ENCODE data around the gene PCNX3. TPM values are rescaled to one million over a fixed set of nuclear protein-coding genes. Genes with fewer than 3 reads are reported as not detected.

The PCNX3 gene
- total and polyA plus RNA-seq, 10 of the 15 experiments (the other 5 are each of a cell fraction or from before 2014, with no cell fraction given), result 0.03 to 46.6 (median 8.4) TPM

DNA sequence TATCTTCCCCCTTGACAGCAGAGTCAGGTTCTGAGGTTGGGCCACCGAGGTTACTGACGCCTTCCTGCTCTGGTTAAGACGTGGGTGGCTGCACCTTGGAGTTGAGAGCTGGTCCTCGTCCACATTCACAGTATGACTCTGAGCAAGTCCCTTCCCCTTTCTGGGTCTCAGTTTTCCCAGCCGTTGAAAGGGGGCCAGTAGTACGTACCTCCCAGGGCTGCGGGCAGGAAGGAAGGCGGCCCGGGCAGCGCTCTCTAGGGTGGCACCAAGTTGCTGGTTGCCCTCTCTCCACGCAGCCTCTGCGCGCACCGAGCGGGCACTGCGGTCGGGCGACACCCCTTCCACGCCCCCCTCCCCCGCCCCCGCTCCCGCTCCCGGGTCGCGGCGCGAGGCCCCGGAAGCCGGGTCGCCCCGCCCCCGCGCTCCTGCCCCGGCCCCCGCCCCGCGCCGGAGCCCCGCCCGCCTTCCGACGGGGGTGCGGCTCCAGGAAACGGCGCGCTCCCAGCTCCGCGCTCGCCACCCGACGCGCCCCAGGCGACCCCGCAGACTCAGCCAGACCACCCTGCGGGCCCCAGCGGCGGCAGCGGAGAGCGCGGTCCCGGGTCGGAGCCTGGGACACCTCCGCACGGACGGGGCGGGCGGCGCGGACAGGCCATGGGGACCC lies 39.9 kb upstream of the PCNX3 start, which contains the start of gene EHBP1L1:
TSS of gene EHBP1L1 (plus strand) at position 486 of the 664 bp plus-strand sequence. CDS start 250 bp downstream, outside the sequence.
- WGBS (ENCODE audit: insufficient coverage, insufficient replicate concordance, low lambda C conversion rate, missing lambda C conversion rate), result under 1% methylated on average over 37 of the region's 69 CpGs
- ATAC-seq, result peak; percentile 27
- ChIA-PET POLR2A (interaction anchor here (0.5 to 4.9 kb wide), 7 partner anchors 12 to 64 kb away, joined by 3 to 129 read pairs (median 7); partner anchors contain the start of genes MAP3K11 and PCNX3), CTCF (interaction anchor here (0.6 to 5.7 kb wide), 9 partner anchors 12 to 204 kb away, joined by 3 to 130 read pairs (median 4); partner anchors contain the start of gene KCNK7), RAD21 (ENCODE audit: unreplicated experiment) (interaction anchor here (0.9 to 4.0 kb wide), 8 partner anchors 12 to 87 kb away, joined by 4 to 132 read pairs (median 7); partner anchors contain the start of genes KCNK7, MAP3K11, PCNX3 and RELA), SMC1A (ENCODE audit: uncharacterized antibody, unreplicated experiment) (interaction anchor here (0.6 to 4.2 kb wide), 5 partner anchors 12 to 39 kb away, joined by 3 to 93 read pairs (median 4); partner anchors contain the start of gene PCNX3)
- no peaks in the 10 kb centered on the region for H3K27me3 ChIP-seq (replicated peaks in 1 of 2; ENCODE audit: control insufficient read depth in 2 of 2, insufficient read depth in 2 of 2, low read length in 1 of 2)
- peak; percentile 95 for FAIRE-seq
- H2AFZ ChIP-seq (ENCODE audit: control insufficient read depth, low read depth, low read length), result peak within 1 kb of the TSS; percentile 61
- peaks cover 71% of the 10 kb centered on the region for H3K79me2 ChIP-seq (ENCODE audit: control insufficient read depth, insufficient read depth, low read length)
- peak within 1 kb of the TSS; percentile 88 for H3K9ac ChIP-seq (ENCODE audit: control insufficient read depth, insufficient read depth, low read length)
- H3K27ac ChIP-seq (ENCODE audit: control insufficient read depth, insufficient read depth), result peak within 1 kb of the TSS; percentile 96
- peak within 1 kb of the TSS; percentile 97 for H3K4me3 ChIP-seq
- peaks cover 35% of the 10 kb centered on the region for H3K4me1 ChIP-seq (ENCODE audit: control insufficient read depth, insufficient read depth, low read length)
- BruUV-seq (replicated peaks), result no TSS peak
- H3K4me2 ChIP-seq (ENCODE audit: control insufficient read depth, insufficient read depth), result peak within 1 kb of the TSS; percentile 100
- DNase-seq (ENCODE audit: low read depth, low spot score), result peak; percentile 70
- no peaks in the 10 kb centered on the region; the same call in 1 of the 2 replicates for H4K20me1 ChIP-seq (ENCODE audit: control insufficient read depth, insufficient read depth)
- in situ Hi-C loops (cut with MboI), result no loop called here
- intact Hi-C loops (cut with micrococcal nuclease; ENCODE audit: unreplicated experiment), result no loop called here
- peaks cover 5 to 9% of the 10 kb centered on the region in 2 experiments; a peak in 3 of 4 replicates for H3K36me3 ChIP-seq (ENCODE audit: control insufficient read depth in 2 of 2, insufficient read depth in 2 of 2, low read length in 1 of 2)
- no peaks in the 10 kb centered on the region for H3K9me3 ChIP-seq (replicated peaks; ENCODE audit: control insufficient read depth, insufficient read depth, low read length)
- peak; percentile 57; the same call in 1 of the 2 replicates for TF ChIP-seq BCL11A (IDR thresholded peaks at IDR 0.05; ENCODE audit: low read depth, low read length)
- TF ChIP-seq SPI1 (IDR thresholded peaks at IDR 0.05; ENCODE audit: borderline replicate concordance, insufficient read depth, low read depth, low read length), result peak; percentile 87
- TF ChIP-seq SP1 (IDR thresholded peaks at IDR 0.05; ENCODE audit: low read depth, low read length), result peak; percentile 63
- TF ChIP-seq BHLHE40 (IDR thresholded peaks at IDR 0.05; ENCODE audit: borderline replicate concordance in 1 of 2, low read depth in 2 of 2, low read length in 1 of 2), result peak in 1 of 2 experiments; percentile 26; a peak in 1 of 4 replicates
- TF ChIP-seq EGR1 (IDR thresholded peaks at IDR 0.05; ENCODE audit: borderline replicate concordance in 1 of 2, low read depth in 2 of 2, low read length in 2 of 2), result peak in 1 of 2 experiments; percentile 92; a peak in 2 of 3 replicates
- no peak for TF ChIP-seq FOXK2 (IDR thresholded peaks at IDR 0.05)
- TF ChIP-seq BRCA1 (IDR thresholded peaks at IDR 0.05; ENCODE audit: low read depth, low read length), result no peak
- peak; percentile 25; the same call in 1 of the 2 replicates for TF ChIP-seq ATF7 (IDR thresholded peaks at IDR 0.05; ENCODE audit: low read depth)
- TF ChIP-seq MXI1 (IDR thresholded peaks at IDR 0.05; ENCODE audit: low read depth, low read length), result peak; percentile 45; the same call in 1 of the 2 replicates
- no peak for TF ChIP-seq KDM1A (IDR thresholded peaks at IDR 0.05; ENCODE audit: borderline replicate concordance)
- no peak for TF ChIP-seq SUPT20H (IDR thresholded peaks at IDR 0.05; ENCODE audit: borderline replicate concordance, control insufficient read depth, low read depth, low read length)
- peak; percentile 1; the same call in 1 of the 2 replicates for TF ChIP-seq SIN3A (IDR thresholded peaks at IDR 0.05; ENCODE audit: low read depth, low read length)
- peak; percentile 53; the same call in 1 of the 2 replicates for TF ChIP-seq TCF12 (IDR thresholded peaks at IDR 0.05; ENCODE audit: low read depth, low read length)
- TF ChIP-seq TCF7 (IDR thresholded peaks at IDR 0.05; ENCODE audit: borderline replicate concordance), result no peak
- TF ChIP-seq CBX3 (IDR thresholded peaks at IDR 0.05; ENCODE audit: borderline replicate concordance, low read depth), result no peak
- TF ChIP-seq, protein P1, sequence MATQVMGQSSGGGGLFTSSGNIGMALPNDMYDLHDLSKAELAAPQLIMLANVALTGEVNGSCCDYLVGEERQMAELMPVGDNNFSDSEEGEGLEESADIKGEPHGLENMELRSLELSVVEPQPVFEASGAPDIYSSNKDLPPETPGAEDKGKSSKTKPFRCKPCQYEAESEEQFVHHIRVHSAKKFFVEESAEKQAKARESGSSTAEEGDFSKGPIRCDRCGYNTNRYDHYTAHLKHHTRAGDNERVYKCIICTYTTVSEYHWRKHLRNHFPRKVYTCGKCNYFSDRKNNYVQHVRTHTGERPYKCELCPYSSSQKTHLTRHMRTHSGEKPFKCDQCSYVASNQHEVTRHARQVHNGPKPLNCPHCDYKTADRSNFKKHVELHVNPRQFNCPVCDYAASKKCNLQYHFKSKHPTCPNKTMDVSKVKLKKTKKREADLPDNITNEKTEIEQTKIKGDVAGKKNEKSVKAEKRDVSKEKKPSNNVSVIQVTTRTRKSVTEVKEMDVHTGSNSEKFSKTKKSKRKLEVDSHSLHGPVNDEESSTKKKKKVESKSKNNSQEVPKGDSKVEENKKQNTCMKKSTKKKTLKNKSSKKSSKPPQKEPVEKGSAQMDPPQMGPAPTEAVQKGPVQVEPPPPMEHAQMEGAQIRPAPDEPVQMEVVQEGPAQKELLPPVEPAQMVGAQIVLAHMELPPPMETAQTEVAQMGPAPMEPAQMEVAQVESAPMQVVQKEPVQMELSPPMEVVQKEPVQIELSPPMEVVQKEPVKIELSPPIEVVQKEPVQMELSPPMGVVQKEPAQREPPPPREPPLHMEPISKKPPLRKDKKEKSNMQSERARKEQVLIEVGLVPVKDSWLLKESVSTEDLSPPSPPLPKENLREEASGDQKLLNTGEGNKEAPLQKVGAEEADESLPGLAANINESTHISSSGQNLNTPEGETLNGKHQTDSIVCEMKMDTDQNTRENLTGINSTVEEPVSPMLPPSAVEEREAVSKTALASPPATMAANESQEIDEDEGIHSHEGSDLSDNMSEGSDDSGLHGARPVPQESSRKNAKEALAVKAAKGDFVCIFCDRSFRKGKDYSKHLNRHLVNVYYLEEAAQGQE (IDR thresholded peaks at IDR 0.05; ENCODE audit: low read depth, low read length), result no peak
- 0 out of 2 replicates have a peak, but pooled peaks have one; percentile 19 for TF ChIP-seq TBL1XR1 (IDR thresholded peaks at IDR 0.05; ENCODE audit: low read depth, low read length)
- 0 out of 2 replicates have a peak, but pooled peaks have one; percentile 46 for TF ChIP-seq CHD1 (IDR thresholded peaks at IDR 0.05; ENCODE audit: low read depth, low read length)
- TF ChIP-seq, protein P2, sequence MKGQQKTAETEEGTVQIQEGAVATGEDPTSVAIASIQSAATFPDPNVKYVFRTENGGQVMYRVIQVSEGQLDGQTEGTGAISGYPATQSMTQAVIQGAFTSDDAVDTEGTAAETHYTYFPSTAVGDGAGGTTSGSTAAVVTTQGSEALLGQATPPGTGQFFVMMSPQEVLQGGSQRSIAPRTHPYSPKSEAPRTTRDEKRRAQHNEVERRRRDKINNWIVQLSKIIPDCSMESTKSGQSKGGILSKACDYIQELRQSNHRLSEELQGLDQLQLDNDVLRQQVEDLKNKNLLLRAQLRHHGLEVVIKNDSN (IDR thresholded peaks at IDR 0.05; ENCODE audit: borderline replicate concordance, extremely low read length, insufficient read depth, low read depth, low read length), result no peak
- no peak for TF ChIP-seq RUNX3 (IDR thresholded peaks at IDR 0.05; ENCODE audit: low read length)
